Dermis blood vessel endothelial cell (primary cell): ENCODE data around the gene FRAS1. TPM values are rescaled to one million over a fixed set of nuclear protein-coding genes. Genes with fewer than 3 reads are reported as not detected.
A peak's percentile ranks its signal among the peaks of the same experiment; 100 is the strongest.
"Not testable (repeated sequence)": the region's sequence is repeated elsewhere in the genome, so short reads cannot be mapped to it uniquely, and the experiment has no call there.

ENCODE experiments used
- DNase-seq: peaks from one replicate; pipeline ENCODE4 v3.0.0; 2010
- total RNA-seq: library from RNA; depleted of rRNA; stranded (reverse); fragments of >200 nt; gene quantifications from 2 replicates; pipeline ENCODE4 v1.2.3, GENCODE V29; 2014

The FRAS1 gene
- total RNA-seq, 1 donor from 2014 or later = 0.85 TPM

DNA sequence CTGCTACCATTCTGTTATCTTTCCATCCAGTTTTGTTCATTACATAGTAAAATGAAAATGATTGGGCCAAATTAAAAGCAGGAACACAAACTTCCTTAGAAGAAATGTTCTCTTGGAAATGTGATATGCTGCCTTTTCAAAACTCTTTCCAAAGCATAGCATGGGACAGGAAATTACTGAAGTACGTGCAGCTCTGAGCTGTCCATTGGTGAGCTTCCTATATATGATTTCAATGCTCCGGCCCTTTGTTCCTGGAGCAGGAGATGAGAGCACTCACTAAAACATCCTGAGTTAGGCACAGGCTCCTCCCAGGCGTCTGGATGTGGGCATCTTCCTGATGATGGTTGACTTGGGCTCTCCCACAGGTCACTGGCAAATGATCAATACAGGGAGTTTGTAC, 461.4 kb downstream of the FRAS1 start:
- DNase-seq = peak; percentile 67

GRCh38 chr4:78519962-78520361, 462.8 kb downstream of the FRAS1 start:
- no peak for DNase-seq

GRCh38 chr4:78520808-78521226, 463.7 kb downstream of the FRAS1 start:
- DNase-seq = peak; percentile 24

DNA sequence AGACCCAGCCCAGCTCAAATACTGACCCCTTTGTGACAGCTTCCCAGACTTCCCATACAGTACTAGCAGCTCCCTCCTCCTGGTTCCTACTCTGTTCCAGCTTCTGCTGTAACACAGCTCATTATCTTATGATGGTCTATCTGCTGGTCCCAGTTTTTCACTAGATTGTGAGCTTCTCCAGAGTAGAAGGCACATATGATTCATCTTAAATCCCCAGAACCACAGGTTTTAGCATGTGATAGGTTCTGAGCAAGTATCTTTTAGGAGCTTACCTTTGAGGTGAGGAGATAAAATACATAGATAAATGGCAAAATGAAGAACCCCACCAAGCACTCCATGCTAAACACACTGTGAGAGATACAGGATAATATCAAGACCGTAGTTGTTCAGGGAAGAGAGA, 466.9 kb downstream of the FRAS1 start:
- DNase-seq = no peak

GRCh38 chr4:78525559-78525958, 468.4 kb downstream of the FRAS1 start:
- no peak for DNase-seq

- DNase-seq = no peak
Measured at GRCh38 chr4:78527103-78527502, 470.0 kb downstream of the FRAS1 start.

DNA sequence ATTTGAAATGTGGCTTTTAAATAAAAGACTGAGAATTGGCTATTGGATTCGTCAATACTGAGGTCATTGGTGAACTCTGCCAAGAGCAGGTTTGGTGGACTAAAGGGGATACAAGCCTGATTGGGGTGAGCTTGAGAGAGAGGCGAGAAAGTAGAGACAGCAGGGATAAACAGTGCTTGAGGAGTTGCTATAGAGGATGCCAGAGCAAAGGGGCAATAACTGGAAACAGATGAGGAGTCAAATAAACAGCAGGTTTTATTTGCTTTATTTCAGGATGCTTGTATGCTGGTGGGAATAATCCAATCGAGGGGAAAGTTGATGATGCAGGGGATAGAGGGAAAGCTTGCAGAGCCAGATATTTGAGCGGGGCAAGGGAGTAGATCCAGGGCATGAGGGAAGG, 470.4 kb downstream of the FRAS1 start:
- DNase-seq = no peak

DNA sequence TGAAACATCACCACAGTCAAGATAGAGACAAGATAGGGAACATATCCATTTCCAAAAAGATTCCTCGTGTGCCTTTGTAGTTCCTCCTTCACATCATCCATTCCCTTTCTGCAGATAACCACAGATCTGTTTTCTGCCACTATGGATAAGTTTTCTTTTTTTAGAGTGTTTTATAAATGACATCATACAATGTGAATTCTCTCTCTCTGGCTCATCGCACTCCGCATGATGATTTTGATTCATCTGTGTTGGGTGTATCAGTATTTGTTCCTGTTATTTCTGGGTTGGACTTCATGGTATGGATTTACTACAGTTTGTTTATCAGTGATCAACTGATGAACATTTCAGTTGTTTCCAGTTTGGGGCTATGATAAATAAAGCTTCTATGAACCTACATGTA, 471.2 kb downstream of the FRAS1 start:
- DNase-seq = no peak

GRCh38 chr4:78529569-78530209, 472.6 kb downstream of the FRAS1 start:
- DNase-seq = no peak

DNA sequence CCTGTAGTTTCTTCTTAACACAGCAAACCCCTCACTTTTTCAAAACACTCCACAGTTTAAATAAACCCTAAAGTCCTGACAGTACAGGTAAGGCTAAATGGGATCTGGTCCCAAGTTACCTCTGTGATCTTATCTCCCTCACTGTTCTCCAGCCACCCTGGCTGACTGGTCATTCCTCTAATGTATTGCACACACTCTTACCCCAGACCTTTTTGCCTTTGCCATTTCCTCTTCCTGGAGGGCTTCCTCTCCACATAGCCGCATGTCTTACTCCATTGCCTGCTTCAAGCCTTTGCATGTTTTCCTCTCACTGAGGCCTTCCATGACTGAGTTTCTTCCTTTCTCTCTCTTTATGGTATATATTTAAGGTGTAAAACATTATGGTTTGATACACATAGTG, 474.9 kb downstream of the FRAS1 start:
- peak; percentile 33 for DNase-seq

DNA sequence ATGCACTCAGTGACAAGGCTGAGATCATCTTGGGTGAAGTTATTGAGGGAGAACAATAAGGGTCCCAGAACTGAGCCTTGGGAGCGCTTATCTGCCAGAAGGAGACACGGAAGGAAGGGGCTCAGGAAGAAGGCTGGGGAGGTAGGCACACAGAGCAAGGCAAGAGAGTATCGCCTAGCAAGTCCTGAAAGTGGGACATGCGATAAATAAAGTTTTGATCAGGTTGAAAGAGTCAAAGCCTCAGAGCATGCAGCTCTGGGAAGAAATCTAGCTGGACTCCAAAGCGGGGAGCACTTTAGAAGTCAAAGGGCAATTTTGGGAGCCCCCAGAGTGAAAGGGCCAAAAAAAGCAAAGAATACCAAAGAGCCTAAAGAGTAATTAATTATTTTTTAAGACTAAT, 476.7 kb downstream of the FRAS1 start:
- no peak for DNase-seq

DNA sequence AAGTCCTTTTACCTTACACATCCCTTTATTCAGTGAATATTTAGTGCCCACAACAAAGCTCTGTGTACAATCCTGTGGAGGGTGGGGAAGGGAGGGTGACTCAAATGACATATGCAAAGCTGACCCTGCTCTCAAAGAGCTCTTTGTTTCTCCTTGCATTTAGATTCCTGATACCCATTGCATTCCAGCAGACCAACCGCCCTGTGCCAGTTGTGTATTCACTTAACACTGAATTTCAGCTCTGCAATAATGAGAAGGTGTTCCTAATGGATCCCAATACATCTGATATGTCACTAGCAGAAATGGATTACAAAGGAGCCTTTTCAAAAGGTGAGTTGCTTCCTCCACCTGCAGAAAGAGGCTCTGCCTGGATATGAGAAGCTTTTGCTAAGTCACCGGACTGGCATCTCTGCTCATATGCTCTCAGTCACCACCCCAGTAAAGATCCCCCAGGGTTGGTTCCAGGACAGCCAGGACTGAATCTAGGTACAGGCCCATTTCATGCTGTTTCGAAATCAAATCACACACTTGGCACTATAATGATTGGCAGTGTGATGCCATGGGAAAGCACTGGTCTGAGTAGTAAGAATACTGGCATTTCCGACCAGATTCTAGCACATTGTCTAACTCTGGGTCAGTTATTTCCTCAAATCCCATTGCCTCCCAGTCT, 477.3 kb downstream of the FRAS1 start:
- DNase-seq = peak; percentile 28

DNA sequence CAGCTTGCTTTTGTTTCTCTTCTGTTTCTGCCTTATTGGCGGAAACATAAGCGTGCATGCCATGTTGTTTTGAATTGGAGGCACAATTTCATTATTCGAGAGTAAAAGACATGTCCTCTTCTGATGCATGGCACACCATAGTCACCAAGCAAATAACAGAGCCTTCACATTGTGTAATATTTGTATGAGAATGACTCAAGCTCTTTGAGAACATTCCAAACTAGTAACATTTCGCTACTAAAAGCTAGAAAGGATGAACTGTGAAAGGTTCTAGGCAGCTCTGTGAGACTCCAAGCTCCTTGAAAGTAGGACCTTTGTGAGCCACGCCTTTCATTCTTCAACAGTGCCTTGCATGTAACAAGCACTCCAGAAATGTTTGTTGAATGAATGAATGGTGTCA, 485.2 kb downstream of the FRAS1 start:
- DNase-seq = no peak

GRCh38 chr4:78543424-78544125, 486.5 kb downstream of the FRAS1 start:
- no peak for DNase-seq

DNA sequence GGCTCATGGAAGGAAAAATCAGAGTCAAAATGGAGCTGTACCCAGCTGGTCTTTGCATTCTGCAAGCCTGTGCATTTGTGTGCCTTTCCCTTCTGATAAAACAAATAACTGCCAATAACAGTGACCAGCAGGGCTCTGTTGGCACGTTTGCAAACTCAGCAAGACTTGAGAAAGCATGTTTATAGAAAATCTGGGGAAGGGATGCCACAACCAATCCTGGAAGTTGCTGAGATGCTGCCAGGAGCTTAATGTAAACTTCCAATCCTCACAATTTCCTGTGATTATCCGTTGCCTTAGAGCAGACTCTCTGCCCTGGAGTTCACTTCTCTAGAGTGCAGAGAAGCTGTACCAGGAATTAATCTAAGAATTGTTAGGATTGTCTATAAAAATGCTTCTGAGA, 487.6 kb downstream of the FRAS1 start:
- DNase-seq = peak; percentile 44

DNA sequence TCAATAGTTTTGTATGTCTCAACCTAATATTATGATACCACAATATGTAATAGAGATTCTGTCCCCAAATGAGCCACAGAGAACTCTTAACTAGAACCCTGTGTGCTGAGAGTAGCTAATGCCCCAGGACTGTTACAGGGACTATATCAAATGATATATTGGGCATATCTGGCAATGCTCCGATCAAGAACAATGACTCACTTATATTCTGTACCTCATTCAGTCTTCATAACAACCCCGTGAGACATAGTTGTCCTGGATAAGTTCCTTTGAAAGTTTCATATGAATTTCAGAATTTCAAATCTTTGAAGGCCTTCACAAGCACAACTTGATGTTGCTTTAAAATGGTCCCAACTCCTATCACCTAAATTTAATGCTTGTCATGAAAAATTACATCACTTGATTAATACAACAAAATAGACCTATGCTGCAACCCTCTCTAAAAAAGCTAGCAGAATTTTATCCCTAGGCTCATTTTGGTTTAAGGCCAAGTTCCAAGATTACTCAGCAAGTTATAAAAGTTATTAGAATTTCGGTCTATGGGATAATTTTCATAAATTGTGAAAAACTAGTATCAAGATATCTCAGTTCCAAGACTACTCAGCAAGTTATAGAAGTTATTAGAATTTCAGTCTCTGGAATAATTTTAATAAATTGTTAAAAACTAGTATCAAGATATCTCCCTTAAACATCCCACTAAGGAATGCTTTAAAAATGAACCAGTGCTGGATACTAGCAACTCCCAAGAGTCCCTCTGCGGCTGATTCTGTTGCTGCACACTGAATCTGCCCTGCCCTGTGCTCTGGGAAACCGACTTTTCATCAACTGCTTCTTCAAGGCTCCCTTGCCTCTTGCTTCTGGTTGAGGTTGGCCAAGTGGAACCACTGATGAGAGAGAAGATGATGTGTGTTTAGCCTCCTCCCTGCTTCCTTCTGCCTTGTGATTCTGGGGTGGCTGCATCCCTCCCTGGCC, 488.4 kb downstream of the FRAS1 start:
- no peak for DNase-seq

DNA sequence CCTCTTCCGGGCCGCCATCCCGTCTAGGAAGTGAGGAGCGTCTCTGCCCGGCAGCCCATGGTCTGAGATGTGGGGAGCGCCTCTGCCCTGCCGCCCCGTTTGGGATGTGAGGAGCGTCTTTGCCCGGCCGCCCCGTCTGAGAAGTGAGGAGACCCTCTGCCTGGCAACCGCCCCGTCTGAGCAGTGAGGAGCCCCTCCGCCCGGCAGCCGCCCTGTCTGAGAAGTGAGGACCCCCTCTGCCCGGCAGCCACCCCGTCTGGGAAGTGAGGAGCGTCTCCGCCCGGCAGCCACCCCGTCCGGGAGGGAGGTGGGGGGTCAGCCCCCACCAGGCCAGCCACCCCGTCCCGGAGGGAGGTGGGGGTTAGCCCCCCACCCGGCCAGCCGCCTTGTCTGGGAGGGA, 490.8 kb downstream of the FRAS1 start:
- not testable (repeated sequence) for DNase-seq

GRCh38 chr4:78548889-78549288, 491.8 kb downstream of the FRAS1 start:
- not testable (repeated sequence) for DNase-seq

GRCh38 chr4:78551420-78552351, 494.6 kb downstream of the FRAS1 start, which contains the start of gene ANXA3:
Gene ANXA3, plus strand, starts transcription at chr4:78551770. Its CDS starts 2,704 bp downstream, at chr4:78554474.
- peak; percentile 55 for DNase-seq

DNA sequence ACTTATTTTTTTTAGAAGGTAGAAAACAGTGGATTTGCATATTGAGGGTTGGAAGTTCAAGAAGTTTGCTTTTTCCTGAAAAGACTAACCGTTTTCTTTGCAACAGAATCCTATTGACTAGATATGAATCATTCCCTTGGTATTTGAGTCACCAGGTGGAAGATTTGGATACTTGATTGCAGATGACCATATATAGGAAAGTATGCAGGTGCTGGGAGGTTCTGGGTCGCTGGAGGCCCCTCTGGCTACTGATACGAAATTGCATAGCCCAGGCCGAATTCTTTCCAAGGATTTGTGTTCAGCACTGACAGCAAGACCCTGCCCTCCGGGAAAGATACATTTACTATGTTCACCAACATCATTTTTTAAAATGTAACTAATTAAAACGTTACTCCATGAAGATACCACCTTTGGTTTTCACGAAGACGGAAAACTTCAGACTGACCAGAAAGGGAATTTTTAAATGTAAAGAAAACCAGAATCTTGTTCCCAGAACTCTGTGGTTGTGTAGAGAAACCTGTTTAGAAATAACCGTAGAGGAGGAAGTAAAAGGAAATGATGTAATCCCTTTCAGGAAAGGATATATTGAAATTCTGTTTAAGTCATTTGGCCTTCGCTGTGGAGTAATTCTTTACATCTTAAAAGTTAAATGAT, 495.4 kb downstream of the FRAS1 start:
- peak; percentile 87 for DNase-seq

GRCh38 chr4:78553043-78553396, 495.9 kb downstream of the FRAS1 start:
- DNase-seq = no peak
